Measurements from ENCODE around the gene NEB.
"Not testable (repeated sequence)": the region's sequence is repeated elsewhere in the genome, so short reads cannot be mapped to it uniquely, and the experiment has no call there.

NEB gene

GRCh38 chr2:151591908-151592255, 142.4 kb downstream of the NEB start:
- in situ Hi-C loops (cut with HindIII; ENCODE audit: low pct_ligation_motif_present, low pct_unique_long_range_greater_than_20kb, low sequenced_read_pairs); DNase-seq: not testable (repeated sequence)

- DNase-seq; in situ Hi-C loops (cut with HindIII; ENCODE audit: low pct_ligation_motif_present, low pct_unique_long_range_greater_than_20kb, low sequenced_read_pairs): not testable (repeated sequence)
These were observed 142.9 kb downstream of the NEB start for GRCh38 chr2:151591250-151591907.

GRCh38 chr2:151581300-151581699, 153.0 kb downstream of the NEB start:
- DNase-seq; in situ Hi-C loops (cut with HindIII; ENCODE audit: low pct_ligation_motif_present, low pct_unique_long_range_greater_than_20kb, low sequenced_read_pairs): not testable (repeated sequence)

- DNase-seq; in situ Hi-C loops (cut with HindIII; ENCODE audit: low pct_ligation_motif_present, low pct_unique_long_range_greater_than_20kb, low sequenced_read_pairs): not testable (repeated sequence)
These were observed 153.6 kb downstream of the NEB start for GRCh38 chr2:151580697-151581096.

GRCh38 chr2:151577116-151577515, 157.2 kb downstream of the NEB start:
- in situ Hi-C loops (cut with HindIII; ENCODE audit: low pct_ligation_motif_present, low pct_unique_long_range_greater_than_20kb, low sequenced_read_pairs), result no loop called here
- DNase-seq, result no peak

- in situ Hi-C loops (cut with HindIII; ENCODE audit: low pct_ligation_motif_present, low pct_unique_long_range_greater_than_20kb, low sequenced_read_pairs), result no loop called here
- DNase-seq, result no peak
These were observed 158.2 kb downstream of the NEB start for GRCh38 chr2:151576080-151576479.

GRCh38 chr2:151575338-151575737, 158.9 kb downstream of the NEB start:
- no peak for DNase-seq
- in situ Hi-C loops (cut with HindIII; ENCODE audit: low pct_ligation_motif_present, low pct_unique_long_range_greater_than_20kb, low sequenced_read_pairs), result no loop called here

GRCh38 chr2:151570191-151570590, 164.1 kb downstream of the NEB start:
- in situ Hi-C loops (cut with HindIII; ENCODE audit: low pct_ligation_motif_present, low pct_unique_long_range_greater_than_20kb, low sequenced_read_pairs), result no loop called here
- DNase-seq, result no peak

GRCh38 chr2:151569167-151569566, 165.1 kb downstream of the NEB start:
- no peak for DNase-seq
- in situ Hi-C loops (cut with HindIII; ENCODE audit: low pct_ligation_motif_present, low pct_unique_long_range_greater_than_20kb, low sequenced_read_pairs), result no loop called here

- in situ Hi-C loops (cut with HindIII; ENCODE audit: low pct_ligation_motif_present, low pct_unique_long_range_greater_than_20kb, low sequenced_read_pairs), result no loop called here
- DNase-seq, result no peak
These were observed 165.8 kb downstream of the NEB start for GRCh38 chr2:151568501-151568900.

GRCh38 chr2:151567006-151567405, 167.3 kb downstream of the NEB start:
- in situ Hi-C loops (cut with HindIII; ENCODE audit: low pct_ligation_motif_present, low pct_unique_long_range_greater_than_20kb, low sequenced_read_pairs), result no loop called here
- DNase-seq, result no peak

GRCh38 chr2:151562398-151562797, 171.9 kb downstream of the NEB start:
- in situ Hi-C loops (cut with HindIII; ENCODE audit: low pct_ligation_motif_present, low pct_unique_long_range_greater_than_20kb, low sequenced_read_pairs), result no loop called here
- no peak for DNase-seq

GRCh38 chr2:151560289-151560688, 174.0 kb downstream of the NEB start:
- DNase-seq, result peak; percentile 74
- in situ Hi-C loops (cut with HindIII; ENCODE audit: low pct_ligation_motif_present, low pct_unique_long_range_greater_than_20kb, low sequenced_read_pairs), result no loop called here

- DNase-seq; in situ Hi-C loops (cut with HindIII; ENCODE audit: low pct_ligation_motif_present, low pct_unique_long_range_greater_than_20kb, low sequenced_read_pairs): not testable (repeated sequence)
These were observed 174.8 kb downstream of the NEB start for GRCh38 chr2:151559431-151559830.

GRCh38 chr2:151557883-151558282, 176.4 kb downstream of the NEB start:
- in situ Hi-C loops (cut with HindIII; ENCODE audit: low pct_ligation_motif_present, low pct_unique_long_range_greater_than_20kb, low sequenced_read_pairs); DNase-seq: not testable (repeated sequence)

GRCh38 chr2:151556121-151556520, 178.2 kb downstream of the NEB start:
- in situ Hi-C loops (cut with HindIII; ENCODE audit: low pct_ligation_motif_present, low pct_unique_long_range_greater_than_20kb, low sequenced_read_pairs), result no loop called here
- DNase-seq, result no peak

GRCh38 chr2:151552287-151552686, 182.0 kb downstream of the NEB start:
- no peak for DNase-seq
- in situ Hi-C loops (cut with HindIII; ENCODE audit: low pct_ligation_motif_present, low pct_unique_long_range_greater_than_20kb, low sequenced_read_pairs), result no loop called here

GRCh38 chr2:151551556-151551955, 182.7 kb downstream of the NEB start:
- in situ Hi-C loops (cut with HindIII; ENCODE audit: low pct_ligation_motif_present, low pct_unique_long_range_greater_than_20kb, low sequenced_read_pairs), result no loop called here
- no peak for DNase-seq

- no peak for DNase-seq
- in situ Hi-C loops (cut with HindIII; ENCODE audit: low pct_ligation_motif_present, low pct_unique_long_range_greater_than_20kb, low sequenced_read_pairs), result no loop called here
These were observed 185.1 kb downstream of the NEB start for GRCh38 chr2:151549191-151549590.

- in situ Hi-C loops (cut with HindIII; ENCODE audit: low pct_ligation_motif_present, low pct_unique_long_range_greater_than_20kb, low sequenced_read_pairs), result no loop called here
These were observed 189.8 kb downstream of the NEB start for GRCh38 chr2:151544449-151544848.

GRCh38 chr2:151543876-151544275, 190.4 kb downstream of the NEB start:
- DNase-seq, result no peak
- in situ Hi-C loops (cut with HindIII; ENCODE audit: low pct_ligation_motif_present, low pct_unique_long_range_greater_than_20kb, low sequenced_read_pairs), result no loop called here

More at GRCh38 chr2:151544449-151544848, 189.8 kb downstream of the NEB start:
- no peak for DNase-seq
